IMR-90 (cell line): ENCODE data around the gene RIMBP2. TPM values are rescaled to one million over a fixed set of nuclear protein-coding genes. Genes with fewer than 3 reads are reported as not detected.

ENCODE experiments used
- ATAC-seq: fragments of 200-7000 bp; cut with Tn5 transposase; 2 replicates; pipeline ENCODE4 v1.9.1; 2020; ENCODE audit warnings: low read depth, mild to moderate bottlenecking, moderate library complexity
- BruUV-seq: library from RNA; stranded (reverse); fragments of 400-500 nt; replicated peaks from 2 replicates; lab custom pipeline; 2021; lab: Mats Ljungman, UMichigan
- CTCF ChIA-PET: fragments of 300-600 bp; formaldehyde crosslinking; extraction: SDS; loops from one replicate; lab custom pipeline; 2021; ENCODE audit warnings: antibody characterized with exemption; lab: Yijun Ruan, JAX
- POLR2A ChIA-PET: fragments of 300-600 bp; sonication (Branson Sonifier 250); formaldehyde crosslinking; loops from one replicate; lab custom pipeline; 2022; ENCODE audit warnings: antibody characterized with exemption; ENCODE audit not compliant: unreplicated experiment; lab: Charles Lee
- DNase-seq: peaks from one replicate; pipeline ENCODE4 v3.0.0; 2013
- H2AFZ ChIP-seq: replicated peaks from 2 replicates; pipeline ENCODE3; 2013; ENCODE audit warnings: low read length, mild to moderate bottlenecking; ENCODE audit not compliant: poor library complexity
- H2AK5ac ChIP-seq: 2 replicates; pipeline ENCODE4 v1.6.1; 2013; ENCODE audit warnings: low read depth, low read length, inconsistent platforms
- H2AK9ac ChIP-seq: replicated peaks from 2 replicates; pipeline ENCODE3; 2013; ENCODE audit warnings: mild to moderate bottlenecking, low read depth, low read length, moderate library complexity; ENCODE audit not compliant: poor library complexity
- H2BK120ac ChIP-seq: 2 replicates; pipeline ENCODE4 v1.6.1; 2013; ENCODE audit warnings: low read depth, low read length, inconsistent platforms
- H2BK15ac ChIP-seq: 3 replicates; pipeline ENCODE4 v1.6.1; 2013; ENCODE audit warnings: low read depth, low read length, inconsistent platforms
- H2BK20ac ChIP-seq: 2 replicates; pipeline ENCODE4 v1.6.1; 2013; ENCODE audit warnings: low read depth, mild to moderate bottlenecking, inconsistent platforms, low read length, moderate library complexity
- H2BK5ac ChIP-seq: 2 replicates; pipeline ENCODE4 v1.6.1; 2013; ENCODE audit warnings: mild to moderate bottlenecking, low read depth, low read length, inconsistent platforms; ENCODE audit not compliant: poor library complexity, severe bottlenecking
- H3K14ac ChIP-seq: replicated peaks from 2 replicates; pipeline ENCODE4 v1.6.1; 2013; ENCODE audit warnings: low read depth, low read length, inconsistent platforms
- H3K18ac ChIP-seq: 2 replicates; pipeline ENCODE4 v1.6.1; 2013; ENCODE audit warnings: low read depth, low read length, control low read depth
- H3K23ac ChIP-seq: 2 replicates; pipeline ENCODE4 v1.6.1; 2013; ENCODE audit warnings: low read depth, low read length, inconsistent platforms
- H3K27ac ChIP-seq: 2 replicates; pipeline ENCODE4 v1.5.1; 2013; ENCODE audit warnings: mild to moderate bottlenecking, control low read depth, low read length; ENCODE audit not compliant: insufficient read depth
- H3K27me3 ChIP-seq: 2 replicates; pipeline ENCODE4 v1.6.1; 2013; ENCODE audit warnings: low read length; ENCODE audit not compliant: control insufficient read depth, insufficient read depth
- H3K36me3 ChIP-seq: 2 replicates; pipeline ENCODE4 v1.6.1; 2013; ENCODE audit warnings: low read length, mixed read lengths; ENCODE audit not compliant: control insufficient read depth, insufficient read depth
- H3K4ac ChIP-seq: 2 replicates; pipeline ENCODE4 v1.6.1; 2013; ENCODE audit warnings: low read depth, low read length, inconsistent platforms
- H3K4me1 ChIP-seq: 2 replicates; pipeline ENCODE4 v1.6.1; 2013; ENCODE audit warnings: low read length, mixed read lengths; ENCODE audit not compliant: control insufficient read depth, insufficient read depth
- H3K4me2 ChIP-seq: 2 replicates; pipeline ENCODE4 v1.6.1; 2013; ENCODE audit warnings: low read depth, mild to moderate bottlenecking, control low read depth, low read length, moderate library complexity
- H3K4me3 ChIP-seq: 2 replicates; pipeline ENCODE4 v1.5.1; 2013; ENCODE audit warnings: low read depth, mild to moderate bottlenecking, control low read depth, low read length, moderate library complexity; ENCODE audit not compliant: insufficient read depth
- H3K56ac ChIP-seq: 2 replicates; pipeline ENCODE4 v1.6.1; 2013; ENCODE audit warnings: low read length, inconsistent platforms; ENCODE audit not compliant: insufficient read depth; ENCODE audit errors: extremely low read depth
- H3K79me1 ChIP-seq, 2 experiments: 2 replicates each; pipeline ENCODE4 v1.6.1; 2013; ENCODE audit warnings: low read length in 2 of 2, inconsistent platforms in 1 of 2, low read depth in 1 of 2
- H3K9ac ChIP-seq: 2 replicates; pipeline ENCODE4 v1.6.1; 2013; ENCODE audit warnings: low read depth, low read length, control low read depth
- H3K9me1 ChIP-seq: 2 replicates; pipeline ENCODE4 v1.6.1; 2013; ENCODE audit warnings: low read length, inconsistent platforms; ENCODE audit not compliant: insufficient read depth
- H3K9me3 ChIP-seq: 2 replicates; pipeline ENCODE4 v1.6.1; 2013; ENCODE audit warnings: low read length; ENCODE audit not compliant: control insufficient read depth, insufficient read depth
- H4K20me1 ChIP-seq: 2 replicates; pipeline ENCODE4 v1.6.1; 2013; ENCODE audit warnings: low read length, inconsistent platforms; ENCODE audit not compliant: insufficient read depth
- H4K5ac ChIP-seq: 2 replicates; pipeline ENCODE4 v1.6.1; 2013; ENCODE audit warnings: mild to moderate bottlenecking, low read depth, low read length, control low read depth
- H4K8ac ChIP-seq, 2 experiments: 2 replicates each; pipeline ENCODE4 v1.6.1; 2013; ENCODE audit warnings: low read depth in 2 of 2, low read length in 2 of 2, control low read depth in 1 of 2, inconsistent platforms in 1 of 2
- H4K91ac ChIP-seq: 2 replicates; pipeline ENCODE4 v1.6.1; 2013; ENCODE audit warnings: low read depth, low read length, inconsistent platforms; ENCODE audit not compliant: insufficient read depth
- BHLHE40 ChIP-seq: fragments of 150-350 bp; IDR thresholded peaks from 2 replicates; pipeline ENCODE4 v1.6.1; 2016; ENCODE audit warnings: mild to moderate bottlenecking, low read depth, low read length
- CEBPB ChIP-seq: IDR thresholded peaks from 2 replicates; pipeline ENCODE4 v1.6.1; 2012; ENCODE audit warnings: low read depth, low read length, improper control_type of control experiment
- CHD1 ChIP-seq: IDR thresholded peaks from 2 replicates; pipeline ENCODE4 v1.6.1; 2012; ENCODE audit warnings: low read depth, low read length, improper control_type of control experiment
- CTCF ChIP-seq: conservative IDR thresholded peaks from 2 replicates; pipeline ENCODE4 v1.5.1; 2012; ENCODE audit warnings: mild to moderate bottlenecking, low read depth, low read length, improper control_type of control experiment
- FOS ChIP-seq: fragments of 150-350 bp; IDR thresholded peaks from 2 replicates; pipeline ENCODE4 v1.6.1; 2016; ENCODE audit warnings: low read depth, low read length
- MAFK ChIP-seq: IDR thresholded peaks from 2 replicates; pipeline ENCODE4 v1.6.1; 2012; ENCODE audit warnings: low read depth, low read length, improper control_type of control experiment
- MAZ ChIP-seq: IDR thresholded peaks from 2 replicates; pipeline ENCODE4 v1.6.1; 2012; ENCODE audit warnings: low read depth, mild to moderate bottlenecking, low read length, improper control_type of control experiment, moderate library complexity, borderline replicate concordance
- MXI1 ChIP-seq: IDR thresholded peaks from 2 replicates; pipeline ENCODE4 v1.6.1; 2012; ENCODE audit warnings: low read depth, mild to moderate bottlenecking, low read length, moderate library complexity, borderline replicate concordance
- NFE2L2 ChIP-seq: fragments of 150-350 bp; IDR thresholded peaks from 2 replicates; pipeline ENCODE4 v1.6.1; 2016; ENCODE audit warnings: low read depth, mild to moderate bottlenecking, low read length
- RAD21 ChIP-seq: IDR thresholded peaks from 2 replicates; pipeline ENCODE4 v1.6.1; 2012; ENCODE audit warnings: low read length, improper control_type of control experiment
- RCOR1 ChIP-seq: IDR thresholded peaks from 2 replicates; pipeline ENCODE4 v1.6.1; 2012; ENCODE audit warnings: mild to moderate bottlenecking, low read length, improper control_type of control experiment; ENCODE audit not compliant: insufficient replicate concordance
- RFX5 ChIP-seq: IDR thresholded peaks from 2 replicates; pipeline ENCODE4 v1.8.0; 2012; ENCODE audit warnings: low read depth, mild to moderate bottlenecking, low read length, moderate library complexity
- SMC3 ChIP-seq: fragments of 150-350 bp; IDR thresholded peaks from 2 replicates; pipeline ENCODE4 v1.6.1; 2016; ENCODE audit warnings: low read depth, mild to moderate bottlenecking, antibody characterized with exemption, low read length, moderate library complexity
- WGBS, 2 experiments: methylation state at CpG; one replicate each; pipeline versions ENCODE4 v1.1.5 to v1.1.7; 2013; ENCODE audit warnings: missing lambda C conversion rate in 2 of 2; ENCODE audit not compliant: insufficient read length in 1 of 2; ENCODE audit errors: extremely low coverage in 2 of 2; 5-methylcytosine and 5-hydroxymethylcytosine counted together
- dilution Hi-C: fragments of 300-500 bp; cut with HindIII; formaldehyde crosslinking; loops from one replicate; pipeline ENCODE4 v1.14.3; 2018; ENCODE audit warnings: low sequenced_read_pairs; ENCODE audit not compliant: unreplicated experiment
- in situ Hi-C: fragments of 300-500 bp; cut with MboI; formaldehyde crosslinking; loops from 3 replicates; pipeline ENCODE4 v1.14.3; 2019; ENCODE audit warnings: low sequenced_read_pairs, inconsistent platforms, mixed read lengths
- intact Hi-C: fragments of 100-400 bp; cut with micrococcal nuclease; formaldehyde crosslinking; loops from 2 replicates; pipeline ENCODE4 v1.10.0; 2022
- polyA plus RNA-seq, 3 experiments: library from polyadenylated mRNA; depleted of rRNA; stranded (reverse); fragments of >200 nt; gene quantifications; 2 replicates each; pipeline ENCODE4 v1.2.3, GENCODE V29; 2012; ENCODE audit warnings: low replicate concordance in 1 of 3
- total RNA-seq: library from RNA; depleted of rRNA; stranded (reverse); fragments of >200 nt; gene quantifications from 2 replicates; pipeline ENCODE4 v1.2.3, GENCODE V29; 2012

The RIMBP2 gene
- total and polyA plus RNA-seq, 2 of the 4 experiments (the other 2 are of a cell fraction), result not detected

GRCh38 chr12:130655881-130656280 lies 60.2 kb downstream of the RIMBP2 start:
- Histone ChIP-seq H3K9ac (no peak overlapping the region), H2BK15ac (no peak overlapping the region), H3K9me3 (peaks cover 38% of the 10 kb centered on the region), H3K56ac (no peak overlapping the region), H3K27ac (no peak overlapping the region), H2BK120ac (no peak overlapping the region), H3K14ac (no peak overlapping the region), H2AK5ac (no peak overlapping the region), H4K91ac (no peak overlapping the region), H3K4me3 (no peak overlapping the region), H2BK5ac (no peak overlapping the region), H3K4me1 (no peaks in the 10 kb centered on the region), H4K5ac (no peak overlapping the region), H4K8ac (no peak overlapping the region), H3K27me3 (no peaks in the 10 kb centered on the region), H3K4me2 (no peak overlapping the region), H3K36me3 (no peaks in the 10 kb centered on the region), H3K4ac (no peak overlapping the region), H3K79me1 (no peaks in the 10 kb centered on the region), H2AK9ac (no peak overlapping the region), H3K18ac (no peak overlapping the region), H4K20me1 (no peaks in the 10 kb centered on the region), H3K9me1 (no peaks in the 10 kb centered on the region), H2BK20ac (no peak overlapping the region), H2AFZ (no peak overlapping the region), H3K23ac (no peak overlapping the region)
- in situ Hi-C loops (no loop called here), dilution Hi-C loops (no loop called here), intact Hi-C loops (no loop called here)
- DNase-seq, result no peak
- ChIA-PET POLR2A (no interaction called here), CTCF (no interaction called here)
- no TSS peak for BruUV-seq
- TF ChIP-seq MAFK, result no peak
- TF ChIP-seq MAZ, result no peak
- no peak for TF ChIP-seq CTCF
- TF ChIP-seq SMC3, result no peak
- no peak for TF ChIP-seq MXI1
- TF ChIP-seq RCOR1, result no peak
- TF ChIP-seq RFX5, result no peak
- no peak for TF ChIP-seq NFE2L2
- no peak for TF ChIP-seq CHD1
- no peak for TF ChIP-seq CEBPB
- no peak for TF ChIP-seq RAD21
- TF ChIP-seq BHLHE40, result no peak
- no peak for TF ChIP-seq FOS
- no peak for ATAC-seq
- WGBS, 2 experiments, result no CpG with 5 or more reads among the region's 9 CpGs
